Pancreas (tissue), 10 donors: ENCODE data around the gene TNRC18. TPM values are rescaled to one million over a fixed set of nuclear protein-coding genes. Genes with fewer than 3 reads are reported as not detected.

Experiments
- ATAC-seq, 4 donors: fragments of 200-7000 bp; cut with Tn5 transposase; one replicate each; pipeline versions ENCODE4 v1.8.0 to v1.9.1; 2020; ENCODE audit warnings: mild to moderate bottlenecking in 4 of 4, moderate library complexity in 4 of 4
- DNase-seq, 6 donors: peaks; one replicate each; pipeline ENCODE4 v3.0.0-alpha.2; 2020
- FAIRE-seq: peaks from 2 replicates; lab custom pipeline; 2012; peaks lifted over from hg19 to GRCh38; lab: Jason Lieb, UNC
- H3K27ac ChIP-seq, 4 donors: fragments of 200-600 bp; sonication (generic); 1 replicate in 3 of 4; 2 replicates in 1 of 4; pipeline versions ENCODE4 v1.5.0 to v1.8.0; 2020
- H3K27me3 ChIP-seq, 4 donors: fragments of 200-600 bp; one replicate each; pipeline ENCODE4 v1.8.0; 2021
- H3K36me3 ChIP-seq, 3 donors: fragments of 200-600 bp; sonication (generic) in 1 of 3; one replicate each; pipeline versions ENCODE4 v1.5.0 to v1.8.0; 2020 to 2021
- H3K4me1 ChIP-seq, 3 donors: fragments of 200-600 bp; one replicate each; pipeline ENCODE4 v1.8.0; 2021
- H3K4me3 ChIP-seq, 4 donors: fragments of 200-600 bp; sonication (generic) in 2 of 4; one replicate each; pipeline versions ENCODE4 v1.5.0 to v1.8.0; 2020 to 2021
- H3K9me3 ChIP-seq, 4 donors: fragments of 200-600 bp; one replicate each; pipeline ENCODE4 v1.8.0; 2021
- CTCF ChIP-seq, 4 donors: fragments of 200-600 bp; sonication (generic) in 3 of 4; IDR thresholded peaks; one replicate each; pipeline versions ENCODE4 v1.5.0 to v1.8.0; 2021; ENCODE audit warnings: antibody characterized with exemption in 4 of 4
- WGBS, 2 donors: extraction: QIAGEN DNeasy Blood & Tissue Kit; methylation state at CpG; one replicate each; pipeline ENCODE4 v1.1.7; 2013; 5-methylcytosine and 5-hydroxymethylcytosine counted together
- intact Hi-C, 3 donors: fragments of 100-400 bp; cut with DNase I; formaldehyde crosslinking; loops; one replicate each; pipeline versions ENCODE4 v1.11.1 to v1.14.2; 2022
- polyA plus RNA-seq, 2 donors: library from polyadenylated mRNA; stranded (reverse); fragments of 200-250 nt; gene quantifications; one replicate each; pipeline ENCODE4 v1.2.3, GENCODE V29; 2013
- total RNA-seq, 6 donors: library from RNA; stranded (reverse); fragmentation: NEBNext Ultra II Directional in 4 of 6; extraction: Animal tissue kit (Norgen Biotek cat#: 25700) in 4 of 6; gene quantifications; one replicate each; pipeline versions ENCODE4 v1.2.1 to v1.2.4, GENCODE V29; 2021 to 2023
- donor health status: healthy with polysubstance abuse.
- donor health status: DM: no; HTN: no; CAD: no; lungs with moderate emphysema.
- donor health status: DM: no; HTN: no; CAD: no.
- donor health status: control.
- donor health status: control.
- donor health status: Bipolar disorder and iron deficiency.
- donor health status: DM: yes; HTN: yes; CAD: no.
- donor health status: DM: no; HTN: no; CAD: no.
- donor health status: DM: no; HTN: no; CAD: no.
- donor health status: DM: yes; HTN: yes; CAD: no.

Gene TNRC18
- total and polyA plus RNA-seq, 8 donors: 30.1 to 80.6 (median 36.9) TPM

DNA sequence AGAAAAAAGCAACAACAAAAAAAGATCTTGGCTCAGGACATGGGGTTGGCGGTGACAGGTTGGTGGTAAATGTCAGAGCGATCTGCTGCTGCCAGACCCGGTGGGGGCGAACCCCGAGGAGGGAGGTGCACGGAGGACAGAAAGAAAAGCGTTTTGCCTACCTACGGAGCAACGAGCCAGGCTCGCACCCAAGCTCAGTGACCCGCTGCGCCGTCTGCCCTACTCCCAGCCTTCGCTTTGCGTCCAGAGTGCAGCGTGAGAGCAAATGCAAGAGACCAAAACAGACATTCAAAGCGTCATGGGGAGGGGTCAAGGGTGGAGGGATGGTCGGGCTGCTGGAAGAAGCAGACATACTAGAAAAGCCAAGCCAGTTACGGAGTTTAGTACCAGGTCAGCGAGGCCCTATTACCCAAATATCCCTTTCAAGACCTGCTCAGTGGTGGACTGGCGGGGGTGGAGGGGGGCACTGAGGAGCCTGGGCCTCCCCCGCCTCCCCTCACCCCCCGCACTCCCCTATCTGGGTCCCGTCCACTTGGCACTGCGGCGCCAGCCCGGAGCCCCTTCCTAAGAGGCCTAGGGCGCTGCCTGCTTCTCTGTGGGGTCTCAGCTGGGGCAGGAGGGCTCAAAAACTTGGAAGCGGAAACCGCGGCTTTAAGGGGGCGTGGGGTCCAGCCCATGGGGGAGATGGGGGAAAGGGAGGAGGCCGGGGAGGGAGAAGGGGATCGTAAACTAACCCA, 74.0 kb downstream of the TNRC18 start:
- Histone ChIP-seq H3K27ac (no peak overlapping the region), H3K4me1 (no peaks in the 10 kb centered on the region), H3K27me3 (no peaks in the 10 kb centered on the region), H3K9me3 (no peaks in the 10 kb centered on the region), H3K4me3 (no peak overlapping the region), H3K36me3 (peaks cover 5 to 41% (median 19%) of the 10 kb centered on the region in 3 donors)
- DNase-seq: no peak
- 85 to 88% methylated on average over 33 to 34 of the region's 34 CpGs for WGBS, 2 donors
- intact Hi-C loops: no loop called here
- ATAC-seq: no peak
- no peak for TF ChIP-seq CTCF (IDR thresholded peaks at IDR 0.05)
- no peak for FAIRE-seq

DNA sequence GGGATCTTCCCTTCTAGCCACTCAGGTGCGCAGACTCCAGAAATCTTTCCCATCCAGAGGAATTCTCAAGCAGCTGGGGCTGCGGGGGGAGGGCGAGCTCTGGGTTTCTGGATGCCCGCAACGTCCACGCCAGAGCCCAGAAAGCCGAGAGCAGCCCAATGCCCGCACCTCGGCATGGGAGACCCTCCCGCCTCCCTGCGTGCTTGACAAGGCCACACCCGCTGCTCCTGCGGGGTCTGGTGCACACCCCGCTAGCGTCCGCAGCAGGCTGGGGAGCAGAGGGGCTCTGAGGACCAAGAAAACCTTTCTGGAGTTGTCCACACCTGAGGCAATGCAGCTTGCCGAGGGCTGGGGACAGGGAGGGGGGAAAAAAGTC, 74.6 kb downstream of the TNRC18 start:
- no peaks in the 10 kb centered on the region for H3K9me3 ChIP-seq
- intact Hi-C loops: no loop called here
- no peak overlapping the region for H3K27ac ChIP-seq
- H3K27me3 ChIP-seq: no peaks in the 10 kb centered on the region
- DNase-seq (no peak), ATAC-seq (no peak), FAIRE-seq (no peak)
- WGBS, 2 donors: 92 to 93% methylated on average over 17 of the region's 17 CpGs
- no peaks in the 10 kb centered on the region for H3K4me1 ChIP-seq
- no peak for TF ChIP-seq CTCF (IDR thresholded peaks at IDR 0.05)
- peaks cover 5 to 47% (median 25%) of the 10 kb centered on the region in 3 donors for H3K36me3 ChIP-seq
- H3K4me3 ChIP-seq: no peak overlapping the region

DNA sequence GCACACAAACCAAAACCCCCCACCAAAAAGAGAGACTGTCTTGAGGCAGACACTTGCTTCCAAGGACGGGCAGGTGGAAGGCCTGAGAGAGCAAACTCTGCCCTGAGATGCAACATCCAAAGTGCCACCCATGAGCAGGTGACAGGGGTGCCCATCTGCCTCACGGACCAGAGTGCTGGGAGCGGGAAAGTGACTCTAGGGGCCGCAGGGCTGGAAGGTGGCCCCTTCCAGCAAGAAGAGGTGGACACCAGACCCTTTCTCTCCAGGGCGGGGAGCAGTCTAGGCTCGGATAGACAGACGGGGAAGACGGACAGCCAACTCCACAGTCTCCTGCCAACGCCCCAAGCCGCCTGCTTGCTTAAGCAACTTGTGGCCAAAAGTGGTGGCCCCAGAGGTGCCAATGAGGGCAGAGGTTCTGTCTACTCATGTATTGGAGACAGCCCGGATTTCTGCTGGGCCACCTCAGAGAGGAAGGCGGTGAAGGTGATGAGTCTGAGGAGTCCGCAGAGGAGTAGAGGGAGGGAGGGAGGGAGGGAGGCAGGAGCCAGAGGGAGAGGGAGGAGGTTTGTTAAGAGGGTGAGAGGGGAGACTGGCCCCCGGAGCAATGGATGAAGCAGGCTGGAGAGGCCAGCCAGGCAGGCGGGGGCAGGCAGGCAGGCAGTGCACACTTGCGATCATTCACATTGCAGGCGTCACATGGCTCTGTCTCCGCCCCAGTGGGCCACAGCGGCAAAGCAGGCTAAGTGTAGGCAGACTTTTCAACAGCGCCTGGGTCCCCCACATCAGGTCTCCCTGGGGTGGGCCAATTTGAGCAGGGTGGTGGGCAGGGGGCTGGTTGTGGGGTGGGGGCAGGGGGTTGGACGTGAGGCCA, 75.3 kb downstream of the TNRC18 start:
- intact Hi-C loops: no loop called here
- Histone ChIP-seq H3K36me3 (peaks cover 5 to 53% (median 30%) of the 10 kb centered on the region in 3 donors), H3K27ac (no peak overlapping the region), H3K27me3 (no peaks in the 10 kb centered on the region), H3K4me1 (no peaks in the 10 kb centered on the region), H3K9me3 (no peaks in the 10 kb centered on the region), H3K4me3 (no peak overlapping the region)
- no peak for TF ChIP-seq CTCF (IDR thresholded peaks at IDR 0.05)
- DNase-seq: no peak
- FAIRE-seq: no peak
- 92 to 94% methylated on average over 21 of the region's 21 CpGs for WGBS, 2 donors
- ATAC-seq: peak in 1 of 4 donors; percentile 17

- no peak for ATAC-seq
- intact Hi-C loops: no loop called here
- no peak for TF ChIP-seq CTCF (IDR thresholded peaks at IDR 0.05)
- Histone ChIP-seq H3K9me3 (no peaks in the 10 kb centered on the region), H3K36me3 (peaks cover 5 to 52% (median 40%) of the 10 kb centered on the region in 3 donors), H3K4me1 (no peaks in the 10 kb centered on the region), H3K4me3 (no peak overlapping the region), H3K27ac (no peak overlapping the region), H3K27me3 (no peaks in the 10 kb centered on the region)
- no peak for FAIRE-seq
- WGBS, 2 donors: 98% methylated on average over 20 to 21 of the region's 21 CpGs
- peak in 1 of 6 donors; percentile 70 for DNase-seq
These were observed 78.0 kb downstream of the TNRC18 start for GRCh38 chr7:5345671-5346070.
